GM12878 (cell line): Measurements from ENCODE around the gene TIMP2. TPM values are rescaled to one million over a fixed set of nuclear protein-coding genes. Genes with fewer than 3 reads are reported as not detected.

Source experiments
- ATAC-seq: fragments of 200-7000 bp; cut with Tn5 transposase; 3 replicates; pipeline ENCODE4 v1.9.1; 2020; ENCODE audit warnings: mild to moderate bottlenecking, moderate library complexity
- BruUV-seq: library from RNA; stranded (reverse); fragments of 400-500 nt; replicated peaks from 2 replicates; lab custom pipeline; 2021; lab: Mats Ljungman, UMichigan
- CTCF ChIA-PET: fragments of 300-600 bp; sonication (Branson Sonifier 250); formaldehyde crosslinking; extraction: SDS; loops from one replicate; lab custom pipeline; 2021; ENCODE audit warnings: inconsistent platforms; lab: Yijun Ruan, JAX
- POLR2A ChIA-PET: fragments of 350-600 bp; formaldehyde crosslinking; extraction: SDS; loops from one replicate; lab custom pipeline; 2021; ENCODE audit warnings: inconsistent platforms; lab: Charles Lee
- RAD21 ChIA-PET: fragments of 300-600 bp; sonication (Branson Sonifier 250); formaldehyde crosslinking; loops from one replicate; lab custom pipeline; 2023; ENCODE audit warnings: antibody characterized with exemption; ENCODE audit not compliant: unreplicated experiment; lab: Charles Lee
- SMC1A ChIA-PET: fragments of 300-600 bp; sonication (Branson Sonifier 250); formaldehyde crosslinking; loops from one replicate; lab custom pipeline; 2023; ENCODE audit not compliant: unreplicated experiment, uncharacterized antibody; lab: Charles Lee
- DNase-seq: peaks from one replicate; pipeline ENCODE4 v3.0.0-alpha.2; 2011; ENCODE audit warnings: low read depth, low spot score
- FAIRE-seq: peaks from 3 replicates; lab custom pipeline; 2011; peaks lifted over from hg19 to GRCh38; lab: Jason Lieb, UNC
- H2AFZ ChIP-seq: 2 replicates; pipeline ENCODE4 v1.6.0; 2011; ENCODE audit warnings: low read depth, low read length, control low read depth; ENCODE audit not compliant: control insufficient read depth
- H3K27ac ChIP-seq: 2 replicates; pipeline ENCODE4 v1.5.1; 2011; ENCODE audit warnings: control low read depth; ENCODE audit not compliant: control insufficient read depth, insufficient read depth
- H3K27me3 ChIP-seq, 2 experiments: replicated peaks in 1 of 2; 2 replicates each; pipeline versions ENCODE4 v1.6.0 to v1.6.1; 2011; ENCODE audit warnings: low read length in 1 of 2; ENCODE audit not compliant: control insufficient read depth in 2 of 2, insufficient read depth in 2 of 2
- H3K36me3 ChIP-seq, 2 experiments: 2 replicates each; pipeline ENCODE4 v1.5.1; 2011; ENCODE audit warnings: low read length in 1 of 2; ENCODE audit not compliant: control insufficient read depth in 2 of 2, insufficient read depth in 2 of 2
- H3K4me1 ChIP-seq: 2 replicates; pipeline ENCODE4 v1.6.1; 2011; ENCODE audit warnings: mild to moderate bottlenecking, low read length, moderate library complexity, mixed read lengths; ENCODE audit not compliant: control insufficient read depth, insufficient read depth
- H3K4me2 ChIP-seq: 2 replicates; pipeline ENCODE4 v1.6.0; 2011; ENCODE audit warnings: control low read depth; ENCODE audit not compliant: control insufficient read depth, insufficient read depth
- H3K4me3 ChIP-seq: fragments of 200-600 bp; sonication (generic); 2 replicates; pipeline ENCODE4 v1.5.1; 2016
- H3K79me2 ChIP-seq: 2 replicates; pipeline ENCODE4 v1.6.0; 2011; ENCODE audit warnings: low read length; ENCODE audit not compliant: control insufficient read depth, insufficient read depth
- H3K9ac ChIP-seq: 2 replicates; pipeline ENCODE4 v1.8.0; 2011; ENCODE audit warnings: low read length, control low read depth, mixed read lengths; ENCODE audit not compliant: control insufficient read depth, insufficient read depth
- H3K9me3 ChIP-seq: replicated peaks from 3 replicates; pipeline ENCODE4 v1.5.1; 2011; ENCODE audit warnings: mild to moderate bottlenecking, low read length; ENCODE audit not compliant: control insufficient read depth, insufficient read depth
- H4K20me1 ChIP-seq: 2 replicates; pipeline ENCODE4 v1.6.0; 2011; ENCODE audit not compliant: control insufficient read depth, insufficient read depth
- EZH2 ChIP-seq: IDR thresholded peaks from 2 replicates; pipeline ENCODE4 v1.6.1; 2012; ENCODE audit warnings: low read depth, mild to moderate bottlenecking, control low read depth, inconsistent platforms, low read length, borderline replicate concordance; ENCODE audit not compliant: control insufficient read depth
- SMARCA5 ChIP-seq: fragments of 450-650 bp; IDR thresholded peaks from 2 replicates; pipeline ENCODE4 v1.6.1; 2017; ENCODE audit warnings: mild to moderate bottlenecking
- TCF12 ChIP-seq: IDR thresholded peaks from 2 replicates; pipeline ENCODE4 v1.6.1; 2011; ENCODE audit warnings: low read depth, mild to moderate bottlenecking, low read length
- WRNIP1 ChIP-seq: IDR thresholded peaks from 2 replicates; pipeline ENCODE4 v1.6.1; 2011; ENCODE audit warnings: low read depth, low read length, improper control_type of control experiment, borderline replicate concordance
- WGBS: methylation state at CpG from one replicate; pipeline ENCODE4 v1.1.6; 2016; ENCODE audit warnings: low lambda C conversion rate; ENCODE audit not compliant: insufficient replicate concordance, insufficient coverage; ENCODE audit errors: missing lambda C conversion rate; 5-methylcytosine and 5-hydroxymethylcytosine counted together
- in situ Hi-C: fragments of 300-500 bp; cut with MboI; formaldehyde crosslinking; loops from 9 replicates; pipeline ENCODE4 v1.14.3; 2018; ENCODE audit warnings: mixed read lengths
- intact Hi-C: fragments of 100-400 bp; cut with micrococcal nuclease; formaldehyde crosslinking; loops from one replicate; pipeline ENCODE4 v1.14.2; 2022; ENCODE audit not compliant: unreplicated experiment
- polyA plus RNA-seq, 11 experiments: library from polyadenylated mRNA; depleted of rRNA in 4 of 11; unstranded in 6 of 11; stranded (reverse) in 5 of 11; fragments of >200 nt; fragmentation: Nextera tagmentation in 4 of 11; fragmentation: Illumina TruSeq in 1 of 11; extraction: Ambion mirVana in 4 of 11; extraction: Trizol in 1 of 11; gene quantifications; 1 replicate in 1 of 11; 2 replicates in 10 of 11; pipeline versions ENCODE4 v1.2.1 to v1.2.3, GENCODE V29; 2011 to 2016; ENCODE audit warnings: inconsistent platforms in 2 of 11, missing spikeins in 2 of 11, low read depth in 1 of 11
- total RNA-seq, 4 experiments: library from RNA; depleted of rRNA in 3 of 4; stranded (reverse); fragments of >200 nt in 3 of 4; fragmentation: Illumina TruSeq in 1 of 4; extraction: Trizol in 1 of 4; gene quantifications; 2 replicates each; pipeline versions ENCODE4 v1.2.1 to v1.2.3, GENCODE V29; 2013 to 2021
- TF ChIP-seq, protein P1 (sequence below): fragments of 450-650 bp; IDR thresholded peaks from 2 replicates; pipeline ENCODE4 v1.6.1; 2017; ENCODE audit warnings: antibody characterized with exemption, mild to moderate bottlenecking, moderate library complexity
- TF ChIP-seq, protein P2 (sequence below): fragments of 450-650 bp; IDR thresholded peaks from 2 replicates; pipeline ENCODE4 v1.6.1; 2016; ENCODE audit warnings: mild to moderate bottlenecking

TIMP2 gene
- total and polyA plus RNA-seq, 10 of the 15 experiments (the other 5 are each of a cell fraction or from before 2014, with no cell fraction given): 0.03 to 0.41 (median 0.04) TPM; not detected in 7

DNA sequence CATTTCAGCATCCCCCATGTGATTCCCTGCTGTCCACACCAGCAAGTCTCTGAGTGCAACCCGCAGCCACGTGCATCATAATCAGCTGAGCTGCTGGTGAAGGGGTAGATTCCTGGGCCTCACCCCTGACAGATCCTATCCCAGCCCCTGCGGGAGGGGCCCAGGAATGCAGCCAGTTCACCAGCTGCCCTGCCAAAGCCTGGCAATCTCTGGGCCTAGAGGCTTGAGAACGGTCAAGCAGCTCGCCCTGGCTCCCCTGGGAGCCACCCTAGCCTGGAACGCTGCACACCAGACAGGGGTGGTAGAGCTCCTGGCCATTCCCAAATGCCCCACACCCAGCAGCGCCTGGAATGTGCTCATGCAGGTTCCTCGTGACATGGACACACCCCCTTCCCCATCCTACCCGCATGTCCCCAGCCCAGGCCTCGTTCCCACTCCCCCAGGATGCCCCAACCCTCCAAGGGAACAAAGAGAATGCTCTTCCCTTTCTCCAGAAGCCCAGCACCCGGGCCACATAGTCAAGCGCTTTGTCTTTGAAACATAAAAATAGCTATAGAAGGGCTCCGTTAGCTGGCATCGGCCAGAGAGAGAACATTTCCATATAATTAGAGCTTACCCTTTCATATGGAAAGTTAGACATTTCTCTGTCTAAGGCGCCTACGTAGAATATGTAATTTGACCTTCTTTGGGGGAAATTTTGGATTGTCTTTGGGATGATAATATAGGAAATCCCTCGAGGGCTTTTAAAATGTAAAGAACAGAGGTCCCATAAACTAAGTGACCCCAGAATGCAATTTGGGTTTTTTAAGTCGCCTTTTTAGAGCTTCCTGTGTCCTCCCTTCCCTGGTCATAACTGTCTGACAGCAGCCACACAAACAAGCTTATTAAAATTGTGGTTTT lies 25.6 kb downstream of the TIMP2 start:
- CTCF ChIA-PET: interaction anchor here (1.0 kb wide), 1 partner anchor 501 kb away, joined by 5 read pairs; no protein-coding TSS in a partner anchor
- BruUV-seq: no TSS peak
- no peak for DNase-seq
- TF ChIP-seq WRNIP1 (no peak), SMARCA5 (no peak), EZH2 (no peak), TCF12 (no peak)
- TF ChIP-seq, protein P1, sequence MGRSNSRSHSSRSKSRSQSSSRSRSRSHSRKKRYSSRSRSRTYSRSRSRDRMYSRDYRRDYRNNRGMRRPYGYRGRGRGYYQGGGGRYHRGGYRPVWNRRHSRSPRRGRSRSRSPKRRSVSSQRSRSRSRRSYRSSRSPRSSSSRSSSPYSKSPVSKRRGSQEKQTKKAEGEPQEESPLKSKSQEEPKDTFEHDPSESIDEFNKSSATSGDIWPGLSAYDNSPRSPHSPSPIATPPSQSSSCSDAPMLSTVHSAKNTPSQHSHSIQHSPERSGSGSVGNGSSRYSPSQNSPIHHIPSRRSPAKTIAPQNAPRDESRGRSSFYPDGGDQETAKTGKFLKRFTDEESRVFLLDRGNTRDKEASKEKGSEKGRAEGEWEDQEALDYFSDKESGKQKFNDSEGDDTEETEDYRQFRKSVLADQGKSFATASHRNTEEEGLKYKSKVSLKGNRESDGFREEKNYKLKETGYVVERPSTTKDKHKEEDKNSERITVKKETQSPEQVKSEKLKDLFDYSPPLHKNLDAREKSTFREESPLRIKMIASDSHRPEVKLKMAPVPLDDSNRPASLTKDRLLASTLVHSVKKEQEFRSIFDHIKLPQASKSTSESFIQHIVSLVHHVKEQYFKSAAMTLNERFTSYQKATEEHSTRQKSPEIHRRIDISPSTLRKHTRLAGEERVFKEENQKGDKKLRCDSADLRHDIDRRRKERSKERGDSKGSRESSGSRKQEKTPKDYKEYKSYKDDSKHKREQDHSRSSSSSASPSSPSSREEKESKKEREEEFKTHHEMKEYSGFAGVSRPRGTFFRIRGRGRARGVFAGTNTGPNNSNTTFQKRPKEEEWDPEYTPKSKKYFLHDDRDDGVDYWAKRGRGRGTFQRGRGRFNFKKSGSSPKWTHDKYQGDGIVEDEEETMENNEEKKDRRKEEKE: no peak
- TF ChIP-seq, protein P2, sequence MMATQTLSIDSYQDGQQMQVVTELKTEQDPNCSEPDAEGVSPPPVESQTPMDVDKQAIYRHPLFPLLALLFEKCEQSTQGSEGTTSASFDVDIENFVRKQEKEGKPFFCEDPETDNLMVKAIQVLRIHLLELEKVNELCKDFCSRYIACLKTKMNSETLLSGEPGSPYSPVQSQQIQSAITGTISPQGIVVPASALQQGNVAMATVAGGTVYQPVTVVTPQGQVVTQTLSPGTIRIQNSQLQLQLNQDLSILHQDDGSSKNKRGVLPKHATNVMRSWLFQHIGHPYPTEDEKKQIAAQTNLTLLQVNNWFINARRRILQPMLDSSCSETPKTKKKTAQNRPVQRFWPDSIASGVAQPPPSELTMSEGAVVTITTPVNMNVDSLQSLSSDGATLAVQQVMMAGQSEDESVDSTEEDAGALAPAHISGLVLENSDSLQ: no peak
- TF ChIP-seq, all 136 proteins: peak for 0
- Histone ChIP-seq H3K4me2 (no peak overlapping the region), H3K36me3 (no peaks in the 10 kb centered on the region), H3K4me1 (no peaks in the 10 kb centered on the region), H3K4me3 (no peak overlapping the region), H3K9me3 (no peaks in the 10 kb centered on the region), H3K79me2 (no peaks in the 10 kb centered on the region), H3K9ac (no peak overlapping the region), H4K20me1 (no peaks in the 10 kb centered on the region), H3K27me3 (0 out of 4 replicates have a peak, but pooled peaks cover 0 to 4% of the 10 kb centered on the region in 2 experiments), H3K27ac (no peak overlapping the region), H2AFZ (no peak overlapping the region)
- ChIA-PET SMC1A (interaction anchor here (1.2 kb wide), 1 partner anchor 9 kb away, joined by 3 read pairs; no protein-coding TSS in a partner anchor), RAD21 (interaction anchor here (0.9 kb wide), 1 partner anchor 34 kb away, joined by 4 read pairs; no protein-coding TSS in a partner anchor), POLR2A (no interaction called here)
- FAIRE-seq (no peak), ATAC-seq (no peak)
- in situ Hi-C loops: loop anchor here (5.0 kb wide), 1 partner anchor 52 kb away; no protein-coding TSS in a partner anchor
- intact Hi-C loops: no loop called here
- WGBS: 30% methylated on average over 17 of the region's 18 CpGs
